K562 (cell line): ENCODE results near the gene DIPK2A. TPM values are rescaled to one million over a fixed set of nuclear protein-coding genes. Genes with fewer than 3 reads are reported as not detected.
A peak's percentile ranks its signal among the peaks of the same experiment; 100 is the strongest.

Source experiments
- CHAMP1 ChIP-seq: fragments of 450-650 bp; IDR thresholded peaks from 2 replicates; pipeline ENCODE4 v1.6.1; 2016; ENCODE audit warnings: mild to moderate bottlenecking
- CXXC5 ChIP-seq: fragments of 250-450 bp; sonication (Bioruptor Pico); IDR thresholded peaks from 2 replicates; pipeline ENCODE4 v1.8.0; 2022; ENCODE audit warnings: inconsistent platforms, mild to moderate bottlenecking, moderate library complexity
- DPF2 ChIP-seq: fragments of 450-650 bp; IDR thresholded peaks from 2 replicates; pipeline ENCODE4 v1.6.1; 2016
- ELF2 ChIP-seq: fragments of 250-450 bp; sonication (Bioruptor Pico); IDR thresholded peaks from 2 replicates; pipeline ENCODE4 v1.5.0; 2021; ENCODE audit warnings: mild to moderate bottlenecking
- EP300 ChIP-seq: IDR thresholded peaks from 2 replicates; pipeline ENCODE4 v1.6.1; 2012; ENCODE audit warnings: low read length, improper control_type of control experiment
- FOSL1 ChIP-seq: fragments of 200-800 bp; sonication (Bioruptor generic); conservative IDR thresholded peaks from 2 replicates; pipeline ENCODE4 v1.6.1; 2016; ENCODE audit warnings: missing genetic modification characterization, missing compliant biosample characterization
- HDAC3 ChIP-seq: fragments of 450-650 bp; IDR thresholded peaks from 2 replicates; pipeline ENCODE4 v1.6.1; 2018; ENCODE audit warnings: borderline replicate concordance, mild to moderate bottlenecking, moderate library complexity; ENCODE audit not compliant: partially characterized antibody
- KLF16 ChIP-seq: IDR thresholded peaks from 2 replicates; pipeline ENCODE4 v1.6.1; 2016; ENCODE audit warnings: antibody characterized with exemption
- MAFG ChIP-seq: fragments of 450-650 bp; conservative IDR thresholded peaks from 2 replicates; pipeline ENCODE4 v1.6.1; 2016; ENCODE audit warnings: missing genetic modification characterization, missing compliant biosample characterization
- MAZ ChIP-seq, 2 experiments: fragments of 450-650 bp in 1 of 2; sonication (generic) in 1 of 2; formaldehyde crosslinking; IDR thresholded peaks in 1 of 2; conservative IDR thresholded peaks in 1 of 2; 2 replicates each; pipeline versions ENCODE4 v1.4.0 to v1.5.0; 2020; ENCODE audit warnings: mild to moderate bottlenecking in 1 of 2, missing genetic modification reagents in 1 of 2
- MEIS2 ChIP-seq: fragments of 450-650 bp; IDR thresholded peaks from 2 replicates; pipeline ENCODE4 v1.6.1; 2014; ENCODE audit warnings: mild to moderate bottlenecking; ENCODE audit not compliant: partially characterized antibody
- NCOR1 ChIP-seq: fragments of 450-650 bp; IDR thresholded peaks from 2 replicates; pipeline ENCODE4 v1.6.1; 2016; ENCODE audit warnings: mild to moderate bottlenecking, moderate library complexity
- NFIC ChIP-seq: fragments of 450-650 bp; IDR thresholded peaks from 2 replicates; pipeline ENCODE4 v1.6.1; 2017; ENCODE audit warnings: mild to moderate bottlenecking, inconsistent platforms
- RCOR1 ChIP-seq, 2 experiments: IDR thresholded peaks; 2 replicates each; pipeline ENCODE4 v1.6.1; 2012; ENCODE audit warnings: low read depth in 2 of 2, low read length in 2 of 2, borderline replicate concordance in 1 of 2, improper control_type of control experiment in 1 of 2
- RUNX1 ChIP-seq: sonication (generic); IDR thresholded peaks from 2 replicates; pipeline ENCODE4 v1.6.1; 2016; ENCODE audit warnings: antibody characterized with exemption, low read depth
- TCF3 ChIP-seq: sonication (generic); formaldehyde crosslinking; IDR thresholded peaks from 2 replicates; pipeline ENCODE4 v1.4.0; 2020; ENCODE audit warnings: mild to moderate bottlenecking, missing genetic modification reagents
- TEAD4 ChIP-seq, 2 experiments: sonication (generic) in 1 of 2; formaldehyde crosslinking in 1 of 2; IDR thresholded peaks; 2 replicates each; pipeline versions ENCODE4 v1.6.1 to v1.8.0; 2012 to 2022; ENCODE audit warnings: borderline replicate concordance in 1 of 2, inconsistent platforms in 1 of 2, low read length in 1 of 2, mild to moderate bottlenecking in 1 of 2, missing genetic modification reagents in 1 of 2
- TFE3 ChIP-seq: fragments of 450-650 bp; formaldehyde crosslinking; IDR thresholded peaks from 2 replicates; pipeline ENCODE4 v1.4.0; 2020; ENCODE audit warnings: mild to moderate bottlenecking, mixed read lengths
- ZNF561 ChIP-seq: fragments of 450-650 bp; formaldehyde crosslinking; conservative IDR thresholded peaks from 2 replicates; pipeline ENCODE4 v1.4.0; 2020; ENCODE audit warnings: mild to moderate bottlenecking, moderate library complexity
- polyA plus RNA-seq, 8 experiments: library from polyadenylated mRNA; depleted of rRNA in 4 of 8; stranded (reverse) in 5 of 8; unstranded in 3 of 8; fragments of >200 nt; fragmentation: Nextera tagmentation in 2 of 8; fragmentation: Illumina TruSeq in 1 of 8; extraction: Ambion mirVana in 2 of 8; extraction: Trizol in 1 of 8; gene quantifications; 2 replicates each; pipeline versions ENCODE4 v1.2.1 to v1.2.3, GENCODE V29; 2011 to 2014; ENCODE audit warnings: inconsistent platforms in 1 of 8, missing spikeins in 1 of 8
- total RNA-seq, 7 experiments: library from RNA; depleted of rRNA in 6 of 7; stranded (reverse); fragments of >200 nt in 6 of 7; fragmentation: Illumina TruSeq in 2 of 7; extraction: Trizol in 2 of 7; gene quantifications; 2 replicates each; pipeline versions ENCODE4 v1.2.1 to v1.2.3, GENCODE V29; 2011 to 2021; ENCODE audit warnings: low replicate concordance in 1 of 7
- TF ChIP-seq, protein P1 (sequence below): fragments of 450-650 bp; IDR thresholded peaks from 2 replicates; pipeline ENCODE4 v1.6.1; 2016
- TF ChIP-seq, protein P2 (sequence below): sonication (generic); formaldehyde crosslinking; IDR thresholded peaks from 2 replicates; pipeline ENCODE4 v1.8.0; 2023; ENCODE audit warnings: mild to moderate bottlenecking, missing genetic modification reagents

DIPK2A gene
- total and polyA plus RNA-seq, 9 of the 15 experiments (the other 6 are each of a cell fraction or from before 2014, with no cell fraction given): 3.3 to 15.7 (median 7.8) TPM

GRCh38 chr3:144015133-144015532 is 43.5 kb downstream of the DIPK2A start (continued):
- TF ChIP-seq TEAD4 (IDR thresholded peaks at IDR 0.05; ENCODE audit: low read length): peak; percentile 97
- TF ChIP-seq TEAD4 (CRISPR knock-in tag; IDR thresholded peaks at IDR 0.05; ENCODE audit: borderline replicate concordance): no peak
- TF ChIP-seq TFE3 (CRISPR knock-in tag): no peak
- TF ChIP-seq CXXC5 (CRISPR knock-in tag): peak; percentile 29; the same call in 1 of the 2 replicates
- TF ChIP-seq NCOR1: peak; percentile 87
- peak; percentile 82 for TF ChIP-seq MEIS2
- TF ChIP-seq HDAC3: peak; percentile 64
- TF ChIP-seq, protein P1, sequence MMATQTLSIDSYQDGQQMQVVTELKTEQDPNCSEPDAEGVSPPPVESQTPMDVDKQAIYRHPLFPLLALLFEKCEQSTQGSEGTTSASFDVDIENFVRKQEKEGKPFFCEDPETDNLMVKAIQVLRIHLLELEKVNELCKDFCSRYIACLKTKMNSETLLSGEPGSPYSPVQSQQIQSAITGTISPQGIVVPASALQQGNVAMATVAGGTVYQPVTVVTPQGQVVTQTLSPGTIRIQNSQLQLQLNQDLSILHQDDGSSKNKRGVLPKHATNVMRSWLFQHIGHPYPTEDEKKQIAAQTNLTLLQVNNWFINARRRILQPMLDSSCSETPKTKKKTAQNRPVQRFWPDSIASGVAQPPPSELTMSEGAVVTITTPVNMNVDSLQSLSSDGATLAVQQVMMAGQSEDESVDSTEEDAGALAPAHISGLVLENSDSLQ: 0 out of 2 replicates have a peak, but pooled peaks have one; percentile 14
- TF ChIP-seq ELF2 (CRISPR knock-in tag): no peak
- TF ChIP-seq FOSL1 (tag): 0 out of 2 replicates have a peak, but pooled peaks have one; percentile 18
- 0 out of 2 replicates have a peak, but pooled peaks have one; percentile 43 for TF ChIP-seq RUNX1
- TF ChIP-seq, protein P2, sequence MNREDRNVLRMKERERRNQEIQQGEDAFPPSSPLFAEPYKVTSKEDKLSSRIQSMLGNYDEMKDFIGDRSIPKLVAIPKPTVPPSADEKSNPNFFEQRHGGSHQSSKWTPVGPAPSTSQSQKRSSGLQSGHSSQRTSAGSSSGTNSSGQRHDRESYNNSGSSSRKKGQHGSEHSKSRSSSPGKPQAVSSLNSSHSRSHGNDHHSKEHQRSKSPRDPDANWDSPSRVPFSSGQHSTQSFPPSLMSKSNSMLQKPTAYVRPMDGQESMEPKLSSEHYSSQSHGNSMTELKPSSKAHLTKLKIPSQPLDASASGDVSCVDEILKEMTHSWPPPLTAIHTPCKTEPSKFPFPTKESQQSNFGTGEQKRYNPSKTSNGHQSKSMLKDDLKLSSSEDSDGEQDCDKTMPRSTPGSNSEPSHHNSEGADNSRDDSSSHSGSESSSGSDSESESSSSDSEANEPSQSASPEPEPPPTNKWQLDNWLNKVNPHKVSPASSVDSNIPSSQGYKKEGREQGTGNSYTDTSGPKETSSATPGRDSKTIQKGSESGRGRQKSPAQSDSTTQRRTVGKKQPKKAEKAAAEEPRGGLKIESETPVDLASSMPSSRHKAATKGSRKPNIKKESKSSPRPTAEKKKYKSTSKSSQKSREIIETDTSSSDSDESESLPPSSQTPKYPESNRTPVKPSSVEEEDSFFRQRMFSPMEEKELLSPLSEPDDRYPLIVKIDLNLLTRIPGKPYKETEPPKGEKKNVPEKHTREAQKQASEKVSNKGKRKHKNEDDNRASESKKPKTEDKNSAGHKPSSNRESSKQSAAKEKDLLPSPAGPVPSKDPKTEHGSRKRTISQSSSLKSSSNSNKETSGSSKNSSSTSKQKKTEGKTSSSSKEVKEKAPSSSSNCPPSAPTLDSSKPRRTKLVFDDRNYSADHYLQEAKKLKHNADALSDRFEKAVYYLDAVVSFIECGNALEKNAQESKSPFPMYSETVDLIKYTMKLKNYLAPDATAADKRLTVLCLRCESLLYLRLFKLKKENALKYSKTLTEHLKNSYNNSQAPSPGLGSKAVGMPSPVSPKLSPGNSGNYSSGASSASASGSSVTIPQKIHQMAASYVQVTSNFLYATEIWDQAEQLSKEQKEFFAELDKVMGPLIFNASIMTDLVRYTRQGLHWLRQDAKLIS (CRISPR knock-in tag): no peak
- TF ChIP-seq EP300: peak; percentile 86
- peak; percentile 63 for TF ChIP-seq NFIC
- peak in 1 of 2 experiments; percentile 37; a peak in 1 of 4 replicates for TF ChIP-seq MAZ (CRISPR knock-in tag; conservative IDR thresholded peaks at IDR 0.05 in 1 of 2, IDR thresholded peaks at IDR 0.05 in 1 of 2)
- TF ChIP-seq ZNF561 (CRISPR knock-in tag): no peak
- no peak for TF ChIP-seq MAFG (tag)
- peak; percentile 93 for TF ChIP-seq DPF2
- 0 out of 2 replicates have a peak, but pooled peaks have one; percentile 28 for TF ChIP-seq CHAMP1
- TF ChIP-seq KLF16: peak; percentile 85
- peak in 1 of 2 experiments; percentile 72; a peak in 3 of 4 replicates for TF ChIP-seq RCOR1 (IDR thresholded peaks at IDR 0.05; ENCODE audit: borderline replicate concordance in 1 of 2, low read depth in 2 of 2, low read length in 2 of 2)
- peak; percentile 96 for TF ChIP-seq TCF3 (CRISPR knock-in tag)
